ENCODE data around the gene RBM47. TPM values are rescaled to one million over a fixed set of nuclear protein-coding genes. Genes with fewer than 3 reads are reported as not detected.

Gene RBM47
- total RNA-seq, 1 donor from 2014 or later, result 0.12 TPM

DNA sequence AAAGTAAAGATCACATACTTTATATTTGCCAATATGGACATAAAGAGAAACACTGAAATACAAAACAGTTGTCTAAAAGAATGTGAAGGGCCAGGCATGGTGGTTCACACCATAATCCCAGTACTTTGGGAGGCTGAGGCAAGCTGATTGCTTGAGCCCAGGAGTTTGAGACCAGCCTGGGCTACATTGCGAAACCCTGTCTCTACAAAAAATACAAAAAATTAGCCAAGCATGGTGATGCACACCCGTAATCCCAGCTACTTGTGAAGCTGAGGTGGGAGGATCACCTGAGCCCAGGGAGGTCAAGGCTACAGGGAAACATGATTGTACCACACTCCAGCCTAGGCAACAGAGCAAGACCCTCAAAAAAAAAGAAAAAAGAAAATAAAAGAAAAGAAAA lies 11.8 kb downstream of the RBM47 start:
- TF ChIP-seq, protein P1, sequence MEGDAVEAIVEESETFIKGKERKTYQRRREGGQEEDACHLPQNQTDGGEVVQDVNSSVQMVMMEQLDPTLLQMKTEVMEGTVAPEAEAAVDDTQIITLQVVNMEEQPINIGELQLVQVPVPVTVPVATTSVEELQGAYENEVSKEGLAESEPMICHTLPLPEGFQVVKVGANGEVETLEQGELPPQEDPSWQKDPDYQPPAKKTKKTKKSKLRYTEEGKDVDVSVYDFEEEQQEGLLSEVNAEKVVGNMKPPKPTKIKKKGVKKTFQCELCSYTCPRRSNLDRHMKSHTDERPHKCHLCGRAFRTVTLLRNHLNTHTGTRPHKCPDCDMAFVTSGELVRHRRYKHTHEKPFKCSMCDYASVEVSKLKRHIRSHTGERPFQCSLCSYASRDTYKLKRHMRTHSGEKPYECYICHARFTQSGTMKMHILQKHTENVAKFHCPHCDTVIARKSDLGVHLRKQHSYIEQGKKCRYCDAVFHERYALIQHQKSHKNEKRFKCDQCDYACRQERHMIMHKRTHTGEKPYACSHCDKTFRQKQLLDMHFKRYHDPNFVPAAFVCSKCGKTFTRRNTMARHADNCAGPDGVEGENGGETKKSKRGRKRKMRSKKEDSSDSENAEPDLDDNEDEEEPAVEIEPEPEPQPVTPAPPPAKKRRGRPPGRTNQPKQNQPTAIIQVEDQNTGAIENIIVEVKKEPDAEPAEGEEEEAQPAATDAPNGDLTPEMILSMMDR (IDR thresholded peaks at IDR 0.05), result no peak
- no peak for DNase-seq (ENCODE audit: low spot score)
- Mint-ChIP-seq H3K4me3 (ENCODE audit: unreplicated experiment) (no peak overlapping the region), H3K9me3 (ENCODE audit: low read depth) (peaks cover 5% of the 10 kb centered on the region), H3K36me3 (ENCODE audit: low read depth) (no peaks in the 10 kb centered on the region), H3K4me1 (ENCODE audit: low read depth) (peaks cover 16% of the 10 kb centered on the region), H3K27ac (ENCODE audit: unreplicated experiment) (no peak overlapping the region), H3K27me3 (ENCODE audit: low read depth) (peaks cover 2% of the 10 kb centered on the region)

GRCh38 chr4:40614031-40614430 lies 15.6 kb downstream of the RBM47 start:
- TF ChIP-seq, protein P1 (IDR thresholded peaks at IDR 0.05), result no peak
- H3K27me3 Mint-ChIP-seq (ENCODE audit: low read depth), result no peaks in the 10 kb centered on the region
- DNase-seq (ENCODE audit: low spot score), result no peak
- no peaks in the 10 kb centered on the region for H3K36me3 Mint-ChIP-seq (ENCODE audit: low read depth)
- peaks cover 4% of the 10 kb centered on the region for H3K9me3 Mint-ChIP-seq (ENCODE audit: low read depth)
- H3K27ac Mint-ChIP-seq (ENCODE audit: unreplicated experiment), result no peak overlapping the region
- H3K4me3 Mint-ChIP-seq (ENCODE audit: unreplicated experiment), result no peak overlapping the region
- H3K4me1 Mint-ChIP-seq (ENCODE audit: low read depth), result peaks cover 6% of the 10 kb centered on the region

GRCh38 chr4:40613456-40613855 lies 16.2 kb downstream of the RBM47 start:
- TF ChIP-seq, protein P1 (IDR thresholded peaks at IDR 0.05), result no peak
- Mint-ChIP-seq H3K9me3 (ENCODE audit: low read depth) (peaks cover 4% of the 10 kb centered on the region), H3K27ac (ENCODE audit: unreplicated experiment) (no peak overlapping the region), H3K4me1 (ENCODE audit: low read depth) (peaks cover 6% of the 10 kb centered on the region), H3K27me3 (ENCODE audit: low read depth) (no peaks in the 10 kb centered on the region), H3K4me3 (ENCODE audit: unreplicated experiment) (no peak overlapping the region), H3K36me3 (ENCODE audit: low read depth) (no peaks in the 10 kb centered on the region)
- DNase-seq (ENCODE audit: low spot score), result no peak

DNA sequence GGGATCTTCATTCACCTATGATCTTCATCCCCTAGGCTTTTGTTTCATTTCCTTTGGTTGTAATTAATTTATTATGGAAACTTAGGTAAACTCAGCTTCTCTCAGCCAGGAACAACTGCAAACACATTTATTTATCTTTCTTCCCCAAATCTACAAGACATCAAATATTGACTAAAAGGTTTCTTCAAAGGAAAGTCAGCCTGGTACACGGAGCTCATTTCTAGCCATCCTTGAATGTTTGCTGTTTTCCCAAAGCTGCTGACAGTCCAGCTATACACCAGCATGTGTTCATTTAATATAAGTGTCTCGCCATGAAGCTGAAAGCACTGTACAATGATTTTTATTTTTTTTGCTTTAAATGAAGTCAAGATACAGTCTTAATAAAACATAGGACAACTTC lies 16.8 kb downstream of the RBM47 start:
- TF ChIP-seq, protein P1 (IDR thresholded peaks at IDR 0.05), result no peak
- DNase-seq (ENCODE audit: low spot score), result no peak
- Mint-ChIP-seq H3K27ac (ENCODE audit: unreplicated experiment) (no peak overlapping the region), H3K27me3 (ENCODE audit: low read depth) (no peaks in the 10 kb centered on the region), H3K4me1 (ENCODE audit: low read depth) (peaks cover 6% of the 10 kb centered on the region), H3K9me3 (ENCODE audit: low read depth) (peaks cover 4% of the 10 kb centered on the region), H3K36me3 (ENCODE audit: low read depth) (no peaks in the 10 kb centered on the region), H3K4me3 (ENCODE audit: unreplicated experiment) (no peak overlapping the region)

- Mint-ChIP-seq H3K4me1 (ENCODE audit: low read depth) (peaks cover 6% of the 10 kb centered on the region), H3K4me3 (ENCODE audit: unreplicated experiment) (no peak overlapping the region), H3K9me3 (ENCODE audit: low read depth) (peaks cover 4% of the 10 kb centered on the region), H3K27ac (ENCODE audit: unreplicated experiment) (no peak overlapping the region), H3K27me3 (ENCODE audit: low read depth) (no peaks in the 10 kb centered on the region), H3K36me3 (ENCODE audit: low read depth) (no peaks in the 10 kb centered on the region)
- TF ChIP-seq, protein P1 (IDR thresholded peaks at IDR 0.05), result no peak
- DNase-seq (ENCODE audit: low spot score), result no peak
Observed at GRCh38 chr4:40612283-40612682, 17.4 kb downstream of the RBM47 start.

All from chondrocyte (in vitro differentiated cells).